GM12892 (cell line): ENCODE measurements around the gene ARSK.

Source experiments
- POLR2A ChIP-seq: IDR thresholded peaks from 2 replicates; pipeline ENCODE4 v1.6.1; 2011; ENCODE audit warnings: low read depth, low read length, control low read depth
- POLR2AphosphoS5 ChIP-seq: IDR thresholded peaks from 2 replicates; pipeline ENCODE4 v1.6.1; 2011; ENCODE audit warnings: low read depth, low read length, control low read depth
- TAF1 ChIP-seq: IDR thresholded peaks from 2 replicates; pipeline ENCODE4 v1.6.1; 2011; ENCODE audit warnings: low read depth, mild to moderate bottlenecking, control low read depth, low read length, borderline replicate concordance

- no peak for TF ChIP-seq POLR2A
- no peak for TF ChIP-seq TAF1
- no peak for TF ChIP-seq POLR2AphosphoS5
Observed at GRCh38 chr5:95647886-95648860, 93.3 kb downstream of the ARSK start.
